ENCODE measurements around the gene EXOC3L1. TPM values are rescaled to one million over a fixed set of nuclear protein-coding genes. Genes with fewer than 3 reads are reported as not detected.
A peak's percentile ranks its signal among the peaks of the same experiment; 100 is the strongest.

EXOC3L1 gene
- total and polyA plus RNA-seq, 2 of the 13 experiments (the other 11 are each of a cell fraction or from before 2014, with no cell fraction given) = 0.12 TPM; not detected in 1

DNA sequence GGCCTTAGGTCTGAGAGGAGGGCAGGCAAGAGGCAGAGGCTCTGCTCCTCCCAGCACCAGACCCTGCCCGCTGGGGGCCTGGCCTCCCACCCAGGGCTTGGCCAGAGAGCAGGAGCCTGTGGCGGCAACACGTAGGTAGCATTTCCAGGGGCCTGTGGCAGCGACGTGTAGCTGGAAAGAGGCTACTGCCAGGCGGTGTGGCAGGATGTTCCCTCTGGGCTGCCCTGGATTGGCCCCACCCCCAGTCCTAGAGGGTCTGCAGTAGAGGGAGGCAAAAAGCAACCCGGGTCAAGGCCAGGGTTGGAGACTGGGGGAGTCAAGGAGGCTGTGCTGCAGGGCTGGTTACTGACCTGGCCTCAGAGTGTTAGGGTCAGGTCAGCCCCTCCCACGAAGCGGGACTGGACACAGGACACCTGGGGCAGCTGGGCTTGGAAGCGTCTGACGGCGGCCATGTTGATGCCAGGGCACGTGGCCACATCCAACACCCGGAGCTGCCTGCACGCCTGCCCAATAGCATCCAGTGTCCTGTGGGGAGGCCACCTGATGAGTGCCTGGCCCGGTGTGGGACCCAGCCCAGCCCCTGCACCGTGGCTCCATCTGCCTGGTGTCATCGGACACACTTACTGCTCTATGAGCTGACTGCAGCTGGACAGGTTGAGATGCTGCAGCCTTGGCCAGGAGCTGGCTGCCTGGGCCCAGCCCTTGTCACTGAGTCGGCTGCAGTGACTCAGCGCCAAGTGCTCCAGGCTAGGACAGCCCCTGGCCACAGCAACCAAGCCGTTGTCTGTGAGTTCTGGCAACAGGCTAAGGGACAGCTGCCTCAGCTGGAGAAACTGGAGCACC is 17.5 kb upstream of the EXOC3L1 start (continued):
- TF ChIP-seq THAP7 (CRISPR knock-in tag; IDR thresholded peaks at IDR 0.05) (no peak), ZNF10 (CRISPR knock-in tag; IDR thresholded peaks at IDR 0.05; ENCODE audit: borderline replicate concordance, low read depth) (no peak), ZNF570 (CRISPR knock-in tag; IDR thresholded peaks at IDR 0.05; ENCODE audit: borderline replicate concordance) (no peak), ZBED4 (CRISPR knock-in tag; IDR thresholded peaks at IDR 0.05; ENCODE audit: borderline replicate concordance) (no peak), JUN (CRISPR knock-in tag; IDR thresholded peaks at IDR 0.05) (0 out of 2 replicates have a peak, but pooled peaks have one; percentile 53), ZNF674 (CRISPR knock-in tag; IDR thresholded peaks at IDR 0.05; ENCODE audit: low read depth) (peak; percentile 84; the same call in 1 of the 2 replicates), MED1 (CRISPR knock-in tag; IDR thresholded peaks at IDR 0.05) (no peak), ZNF138 (CRISPR knock-in tag; IDR thresholded peaks at IDR 0.05; ENCODE audit: low read depth) (0 out of 2 replicates have a peak, but pooled peaks have one; percentile 38), ZNF878 (CRISPR knock-in tag; IDR thresholded peaks at IDR 0.05) (no peak), SIX4 (CRISPR knock-in tag; IDR thresholded peaks at IDR 0.05) (no peak), SP1 (IDR thresholded peaks at IDR 0.05) (no peak), SP1 (CRISPR knock-in tag; IDR thresholded peaks at IDR 0.05) (no peak), ZNF775 (CRISPR knock-in tag; IDR thresholded peaks at IDR 0.05; ENCODE audit: borderline replicate concordance) (no peak), ZNF652 (CRISPR knock-in tag; IDR thresholded peaks at IDR 0.05; ENCODE audit: borderline replicate concordance, low read depth) (no peak)
- TF ChIP-seq, protein P1, sequence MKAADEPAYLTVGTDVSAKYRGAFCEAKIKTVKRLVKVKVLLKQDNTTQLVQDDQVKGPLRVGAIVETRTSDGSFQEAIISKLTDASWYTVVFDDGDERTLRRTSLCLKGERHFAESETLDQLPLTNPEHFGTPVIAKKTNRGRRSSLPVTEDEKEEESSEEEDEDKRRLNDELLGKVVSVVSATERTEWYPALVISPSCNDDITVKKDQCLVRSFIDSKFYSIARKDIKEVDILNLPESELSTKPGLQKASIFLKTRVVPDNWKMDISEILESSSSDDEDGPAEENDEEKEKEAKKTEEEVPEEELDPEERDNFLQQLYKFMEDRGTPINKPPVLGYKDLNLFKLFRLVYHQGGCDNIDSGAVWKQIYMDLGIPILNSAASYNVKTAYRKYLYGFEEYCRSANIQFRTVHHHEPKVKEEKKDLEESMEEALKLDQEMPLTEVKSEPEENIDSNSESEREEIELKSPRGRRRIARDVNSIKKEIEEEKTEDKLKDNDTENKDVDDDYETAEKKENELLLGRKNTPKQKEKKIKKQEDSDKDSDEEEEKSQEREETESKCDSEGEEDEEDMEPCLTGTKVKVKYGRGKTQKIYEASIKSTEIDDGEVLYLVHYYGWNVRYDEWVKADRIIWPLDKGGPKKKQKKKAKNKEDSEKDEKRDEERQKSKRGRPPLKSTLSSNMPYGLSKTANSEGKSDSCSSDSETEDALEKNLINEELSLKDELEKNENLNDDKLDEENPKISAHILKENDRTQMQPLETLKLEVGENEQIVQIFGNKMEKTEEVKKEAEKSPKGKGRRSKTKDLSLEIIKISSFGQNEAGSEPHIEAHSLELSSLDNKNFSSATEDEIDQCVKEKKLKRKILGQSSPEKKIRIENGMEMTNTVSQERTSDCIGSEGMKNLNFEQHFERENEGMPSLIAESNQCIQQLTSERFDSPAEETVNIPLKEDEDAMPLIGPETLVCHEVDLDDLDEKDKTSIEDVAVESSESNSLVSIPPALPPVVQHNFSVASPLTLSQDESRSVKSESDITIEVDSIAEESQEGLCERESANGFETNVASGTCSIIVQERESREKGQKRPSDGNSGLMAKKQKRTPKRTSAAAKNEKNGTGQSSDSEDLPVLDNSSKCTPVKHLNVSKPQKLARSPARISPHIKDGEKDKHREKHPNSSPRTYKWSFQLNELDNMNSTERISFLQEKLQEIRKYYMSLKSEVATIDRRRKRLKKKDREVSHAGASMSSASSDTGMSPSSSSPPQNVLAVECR (CRISPR knock-in tag; IDR thresholded peaks at IDR 0.05; ENCODE audit: borderline replicate concordance) = 0 out of 2 replicates have a peak, but pooled peaks have one; percentile 22
- TF ChIP-seq, protein P2, sequence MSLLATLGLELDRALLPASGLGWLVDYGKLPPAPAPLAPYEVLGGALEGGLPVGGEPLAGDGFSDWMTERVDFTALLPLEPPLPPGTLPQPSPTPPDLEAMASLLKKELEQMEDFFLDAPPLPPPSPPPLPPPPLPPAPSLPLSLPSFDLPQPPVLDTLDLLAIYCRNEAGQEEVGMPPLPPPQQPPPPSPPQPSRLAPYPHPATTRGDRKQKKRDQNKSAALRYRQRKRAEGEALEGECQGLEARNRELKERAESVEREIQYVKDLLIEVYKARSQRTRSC (CRISPR knock-in tag; IDR thresholded peaks at IDR 0.05; ENCODE audit: low read depth) = no peak
- TF ChIP-seq, protein P3, sequence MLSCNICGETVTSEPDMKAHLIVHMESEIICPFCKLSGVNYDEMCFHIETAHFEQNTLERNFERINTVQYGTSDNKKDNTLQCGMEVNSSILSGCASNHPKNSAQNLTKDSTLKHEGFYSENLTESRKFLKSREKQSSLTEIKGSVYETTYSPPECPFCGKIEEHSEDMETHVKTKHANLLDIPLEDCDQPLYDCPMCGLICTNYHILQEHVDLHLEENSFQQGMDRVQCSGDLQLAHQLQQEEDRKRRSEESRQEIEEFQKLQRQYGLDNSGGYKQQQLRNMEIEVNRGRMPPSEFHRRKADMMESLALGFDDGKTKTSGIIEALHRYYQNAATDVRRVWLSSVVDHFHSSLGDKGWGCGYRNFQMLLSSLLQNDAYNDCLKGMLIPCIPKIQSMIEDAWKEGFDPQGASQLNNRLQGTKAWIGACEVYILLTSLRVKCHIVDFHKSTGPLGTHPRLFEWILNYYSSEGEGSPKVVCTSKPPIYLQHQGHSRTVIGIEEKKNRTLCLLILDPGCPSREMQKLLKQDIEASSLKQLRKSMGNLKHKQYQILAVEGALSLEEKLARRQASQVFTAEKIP (CRISPR knock-in tag; IDR thresholded peaks at IDR 0.05; ENCODE audit: borderline replicate concordance) = no peak

Data from HepG2 (cell line).